Measurements from ENCODE around the gene MYO5B. TPM values are rescaled to one million over a fixed set of nuclear protein-coding genes. Genes with fewer than 3 reads are reported as not detected.

The MYO5B gene
- polyA plus RNA-seq, 4 donors, result 45.0 to 185 (median 102) TPM

DNA sequence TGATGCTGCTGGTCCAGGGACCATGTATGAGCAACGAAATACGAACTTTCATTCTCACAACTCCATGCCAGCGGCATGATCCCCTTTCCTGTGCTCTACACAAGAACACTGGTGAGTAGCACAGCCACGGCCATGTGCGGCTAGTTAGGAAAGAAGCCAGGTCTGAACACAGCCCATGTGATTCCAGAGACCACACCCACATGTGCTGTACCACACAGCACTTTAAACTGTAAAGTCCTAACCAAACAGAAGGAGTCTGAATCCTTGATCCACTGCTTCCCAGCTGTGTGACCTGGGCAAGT, 348.6 kb downstream of the MYO5B start:
- no peak for DNase-seq
- Histone ChIP-seq H3K9me3 (ENCODE audit: control insufficient read depth in 2 of 2, insufficient read depth in 1 of 2, low read depth in 1 of 2, low read length in 1 of 2) (no peaks in the 10 kb centered on the region), H3K4me3 (ENCODE audit: low read depth in 1 of 3, low read length in 3 of 3) (no peak overlapping the region), H3K4me1 (ENCODE audit: control insufficient read depth in 3 of 3, insufficient read depth in 2 of 3, low read depth in 1 of 3, low read length in 2 of 3) (peaks cover 0 to 20% (median 0%) of the 10 kb centered on the region in 3 donors), H3K36me3 (ENCODE audit: control insufficient read depth in 3 of 3, insufficient read depth in 2 of 3, low read depth in 1 of 3, low read length in 3 of 3) (peaks cover 0 to 81% (median 10%) of the 10 kb centered on the region in 3 donors), H3K27ac (ENCODE audit: low read depth in 1 of 3, low read length in 2 of 3) (no peak overlapping the region), H3K27me3 (ENCODE audit: control insufficient read depth in 3 of 3, insufficient read depth in 3 of 3, low read length in 3 of 3) (no peaks in the 10 kb centered on the region)
- WGBS, 3 donors, result 66 to 87% (median 82%) methylated on average over 5 of the region's 5 CpGs
- no peak for FAIRE-seq

- Histone ChIP-seq H3K4me3 (ENCODE audit: low read depth in 1 of 3, low read length in 3 of 3) (no peak overlapping the region), H3K9me3 (ENCODE audit: control insufficient read depth in 2 of 2, insufficient read depth in 1 of 2, low read depth in 1 of 2, low read length in 1 of 2) (no peaks in the 10 kb centered on the region), H3K4me1 (ENCODE audit: control insufficient read depth in 3 of 3, insufficient read depth in 2 of 3, low read depth in 1 of 3, low read length in 2 of 3) (peaks cover 0 to 20% (median 0%) of the 10 kb centered on the region in 3 donors), H3K27me3 (ENCODE audit: control insufficient read depth in 3 of 3, insufficient read depth in 3 of 3, low read length in 3 of 3) (no peaks in the 10 kb centered on the region), H3K27ac (ENCODE audit: low read depth in 1 of 3, low read length in 2 of 3) (no peak overlapping the region), H3K36me3 (ENCODE audit: control insufficient read depth in 3 of 3, insufficient read depth in 2 of 3, low read depth in 1 of 3, low read length in 3 of 3) (peaks cover 0 to 85% (median 10%) of the 10 kb centered on the region in 3 donors)
- DNase-seq, result no peak
- WGBS, 3 donors, result 81 to 88% (median 87%) methylated on average over 6 of the region's 6 CpGs
- FAIRE-seq, result no peak
These were observed 349.2 kb downstream of the MYO5B start for GRCh38 chr18:49845629-49846360.

DNA sequence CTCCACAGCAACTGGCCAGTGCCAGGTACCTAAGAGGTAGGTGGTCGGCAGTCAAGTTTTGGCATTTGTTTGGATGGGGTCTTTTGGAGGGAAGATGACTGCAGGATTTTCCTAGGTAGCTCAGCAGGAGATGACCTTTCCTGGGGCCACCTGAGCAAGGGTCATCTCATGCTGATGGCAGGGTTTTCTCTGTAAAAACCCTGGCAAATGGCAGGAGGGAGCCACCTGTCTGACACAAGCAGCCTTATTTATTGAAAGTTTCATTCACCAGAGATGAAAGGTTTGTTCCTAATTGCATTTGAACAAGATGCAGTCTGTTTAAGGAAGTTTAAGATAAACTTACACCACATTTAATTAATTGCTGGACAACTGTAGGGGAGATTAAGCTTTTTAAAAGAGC, 350.0 kb downstream of the MYO5B start:
- H3K9me3 ChIP-seq (ENCODE audit: control insufficient read depth in 2 of 2, insufficient read depth in 1 of 2, low read depth in 1 of 2, low read length in 1 of 2), result no peaks in the 10 kb centered on the region
- peaks cover 0 to 83% (median 10%) of the 10 kb centered on the region in 3 donors for H3K36me3 ChIP-seq (ENCODE audit: control insufficient read depth in 3 of 3, insufficient read depth in 2 of 3, low read depth in 1 of 3, low read length in 3 of 3)
- WGBS, 3 donors, result 91 to 96% (median 96%) methylated on average over 1 of the region's 1 CpG
- H3K27ac ChIP-seq (ENCODE audit: low read depth in 1 of 3, low read length in 2 of 3), result no peak overlapping the region
- H3K4me3 ChIP-seq (ENCODE audit: low read depth in 1 of 3, low read length in 3 of 3), result no peak overlapping the region
- no peak for DNase-seq
- no peak for FAIRE-seq
- H3K27me3 ChIP-seq (ENCODE audit: control insufficient read depth in 3 of 3, insufficient read depth in 3 of 3, low read length in 3 of 3), result no peaks in the 10 kb centered on the region
- peaks cover 0 to 17% (median 0%) of the 10 kb centered on the region in 3 donors for H3K4me1 ChIP-seq (ENCODE audit: control insufficient read depth in 3 of 3, insufficient read depth in 2 of 3, low read depth in 1 of 3, low read length in 2 of 3)

DNA sequence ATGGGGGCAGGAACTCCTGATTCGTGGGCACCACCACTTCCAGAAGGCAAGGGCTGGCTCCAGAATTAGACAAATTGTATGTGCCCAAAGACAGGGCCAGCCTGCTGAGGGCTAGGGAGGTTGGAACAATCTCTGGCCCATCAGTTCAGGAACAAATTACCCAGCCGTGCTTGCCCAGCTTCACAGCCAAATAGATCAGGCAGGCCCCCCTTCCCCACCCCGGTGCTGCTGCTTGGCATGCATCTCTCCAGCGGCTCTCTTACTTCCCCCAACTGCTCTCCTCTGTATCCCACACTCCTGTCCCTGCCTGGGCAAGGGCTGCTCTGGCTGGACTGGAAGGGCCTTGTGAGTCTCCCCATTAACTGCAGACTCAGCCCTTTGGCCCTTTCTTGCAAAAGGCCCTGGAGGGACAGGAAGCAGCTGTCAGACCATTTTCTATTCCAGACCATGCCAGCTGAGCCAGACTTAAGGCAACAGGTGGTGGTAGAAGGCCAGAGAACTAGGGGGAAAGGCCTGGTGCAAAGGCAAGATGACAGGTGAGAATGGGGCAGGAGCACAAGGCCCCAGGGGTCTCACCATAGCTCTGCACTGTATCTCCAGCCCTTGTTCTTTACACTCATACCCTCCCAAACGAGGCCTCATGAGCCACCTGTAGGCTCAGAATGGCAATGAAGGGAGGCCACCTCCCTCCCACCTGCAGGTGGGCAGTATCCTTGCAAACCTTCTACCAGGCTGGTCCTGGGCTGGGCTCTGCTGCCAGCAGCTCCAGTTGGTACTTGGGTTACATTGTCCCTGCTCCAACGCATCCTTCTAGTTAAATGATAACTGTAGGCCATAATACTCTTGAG, 350.9 kb downstream of the MYO5B start:
- no peaks in the 10 kb centered on the region for H3K27me3 ChIP-seq (ENCODE audit: control insufficient read depth in 3 of 3, insufficient read depth in 3 of 3, low read length in 3 of 3)
- WGBS, 3 donors, result 82 to 93% (median 86%) methylated on average over 6 of the region's 6 CpGs
- no peak for FAIRE-seq
- no peak overlapping the region for H3K27ac ChIP-seq (ENCODE audit: low read depth in 1 of 3, low read length in 2 of 3)
- H3K36me3 ChIP-seq (ENCODE audit: control insufficient read depth in 3 of 3, insufficient read depth in 2 of 3, low read depth in 1 of 3, low read length in 3 of 3), result peaks cover 5 to 85% (median 17%) of the 10 kb centered on the region in 3 donors
- H3K4me3 ChIP-seq (ENCODE audit: low read depth in 1 of 3, low read length in 3 of 3), result no peak overlapping the region
- no peak for DNase-seq
- no peaks in the 10 kb centered on the region for H3K9me3 ChIP-seq (ENCODE audit: control insufficient read depth in 2 of 2, insufficient read depth in 1 of 2, low read depth in 1 of 2, low read length in 1 of 2)
- H3K4me1 ChIP-seq (ENCODE audit: control insufficient read depth in 3 of 3, insufficient read depth in 2 of 3, low read depth in 1 of 3, low read length in 2 of 3), result peaks cover 0 to 10% (median 0%) of the 10 kb centered on the region in 3 donors

GRCh38 chr18:49843131-49843530, 351.8 kb downstream of the MYO5B start:
- 91 to 94% (median 92%) methylated on average over 10 of the region's 10 CpGs for WGBS, 3 donors
- FAIRE-seq, result no peak

DNA sequence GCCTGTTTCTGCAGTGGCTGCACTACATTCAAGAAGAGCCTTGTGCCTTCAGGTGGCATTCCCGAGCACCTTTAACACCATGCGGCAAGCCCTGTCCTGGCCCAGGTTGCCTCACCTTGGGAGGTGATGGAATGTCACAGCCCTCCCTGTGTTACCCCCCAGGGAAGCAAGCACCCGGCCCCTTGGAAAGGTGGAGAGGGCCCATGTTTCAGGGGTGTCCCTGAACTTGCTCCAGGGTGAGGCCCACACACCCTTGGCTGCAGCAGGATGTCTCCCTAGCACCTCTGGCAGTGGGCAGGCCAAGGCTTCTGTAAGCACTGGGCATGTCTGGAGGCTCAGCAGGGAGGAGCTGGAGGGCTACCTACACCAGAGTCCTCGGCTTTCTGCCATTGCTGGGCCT, 352.3 kb downstream of the MYO5B start:
- Histone ChIP-seq H3K4me1 (ENCODE audit: control insufficient read depth in 3 of 3, insufficient read depth in 2 of 3, low read depth in 1 of 3, low read length in 2 of 3) (no peaks in the 10 kb centered on the region), H3K27ac (ENCODE audit: low read depth in 1 of 3, low read length in 2 of 3) (no peak overlapping the region), H3K36me3 (ENCODE audit: control insufficient read depth in 3 of 3, insufficient read depth in 2 of 3, low read depth in 1 of 3, low read length in 3 of 3) (peaks cover 5 to 75% (median 26%) of the 10 kb centered on the region in 3 donors), H3K4me3 (ENCODE audit: low read depth in 1 of 3, low read length in 3 of 3) (no peak overlapping the region), H3K27me3 (ENCODE audit: control insufficient read depth in 3 of 3, insufficient read depth in 3 of 3, low read length in 3 of 3) (no peaks in the 10 kb centered on the region), H3K9me3 (ENCODE audit: control insufficient read depth in 2 of 2, insufficient read depth in 1 of 2, low read depth in 1 of 2, low read length in 1 of 2) (no peaks in the 10 kb centered on the region)
- 89 to 95% (median 92%) methylated on average over 4 of the region's 4 CpGs for WGBS, 3 donors
- no peak for FAIRE-seq
- DNase-seq, result no peak

More at GRCh38 chr18:49843131-49843530, 351.8 kb downstream of the MYO5B start:
- Histone ChIP-seq H3K4me1 (ENCODE audit: control insufficient read depth in 3 of 3, insufficient read depth in 2 of 3, low read depth in 1 of 3, low read length in 2 of 3) (peaks cover 0 to 1% (median 0%) of the 10 kb centered on the region in 3 donors), H3K27me3 (ENCODE audit: control insufficient read depth in 3 of 3, insufficient read depth in 3 of 3, low read length in 3 of 3) (no peaks in the 10 kb centered on the region), H3K4me3 (ENCODE audit: low read depth in 1 of 3, low read length in 3 of 3) (no peak overlapping the region), H3K36me3 (ENCODE audit: control insufficient read depth in 3 of 3, insufficient read depth in 2 of 3, low read depth in 1 of 3, low read length in 3 of 3) (peaks cover 5 to 79% (median 22%) of the 10 kb centered on the region in 3 donors), H3K27ac (ENCODE audit: low read depth in 1 of 3, low read length in 2 of 3) (no peak overlapping the region), H3K9me3 (ENCODE audit: control insufficient read depth in 2 of 2, insufficient read depth in 1 of 2, low read depth in 1 of 2, low read length in 1 of 2) (no peaks in the 10 kb centered on the region)
- DNase-seq, result no peak

DNA sequence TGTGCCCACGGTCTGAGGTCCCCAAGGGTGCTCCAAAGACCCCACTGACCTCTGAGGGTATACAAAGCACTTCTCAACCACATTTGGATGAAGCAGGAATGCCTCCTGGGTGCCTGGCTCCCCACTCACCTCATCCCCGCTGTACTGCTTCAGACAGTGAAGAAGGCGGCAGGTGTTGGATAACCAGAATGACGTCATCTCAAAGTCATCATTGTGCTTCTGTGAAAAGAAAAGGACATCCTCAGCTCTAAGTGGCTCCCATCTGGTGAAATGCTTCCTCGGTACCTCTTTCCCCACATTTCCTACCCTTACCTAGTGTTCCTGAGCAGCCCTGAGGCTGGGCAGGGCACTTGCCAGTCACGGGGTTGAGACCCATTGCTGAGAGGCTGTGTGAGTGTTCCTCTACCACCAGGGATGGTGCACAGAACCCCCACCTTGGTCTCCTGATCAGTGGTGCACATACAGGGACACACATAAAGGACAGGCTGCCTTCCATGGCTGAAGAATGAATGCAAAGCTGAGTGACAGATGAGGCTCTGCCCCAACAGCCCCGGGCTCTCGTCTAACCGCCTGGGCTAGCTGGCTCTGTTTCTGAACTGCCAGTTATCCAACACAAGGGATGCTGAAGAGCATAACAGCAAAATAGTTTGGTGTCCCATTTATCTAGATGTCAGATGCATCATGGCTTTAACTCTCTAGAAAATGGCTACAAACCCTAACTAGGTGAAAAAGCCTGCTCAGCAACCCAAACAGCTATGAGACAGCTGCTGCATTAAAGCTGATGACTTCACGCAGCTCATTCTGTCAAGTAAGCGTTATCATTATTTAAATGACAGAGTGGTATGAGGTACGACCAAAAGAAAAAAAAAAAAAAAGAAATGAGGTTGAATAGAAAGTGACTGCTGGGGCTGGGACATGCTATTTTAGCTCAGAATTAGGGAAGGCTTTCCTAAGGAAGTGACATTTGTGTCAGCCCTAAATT, 353.4 kb downstream of the MYO5B start:
- no peak for DNase-seq
- no peak overlapping the region for H3K4me3 ChIP-seq (ENCODE audit: low read depth in 1 of 3, low read length in 3 of 3)
- no peak overlapping the region for H3K27ac ChIP-seq (ENCODE audit: low read depth in 1 of 3, low read length in 2 of 3)
- no peaks in the 10 kb centered on the region for H3K9me3 ChIP-seq (ENCODE audit: control insufficient read depth in 2 of 2, insufficient read depth in 1 of 2, low read depth in 1 of 2, low read length in 1 of 2)
- WGBS, 3 donors, result 85 to 92% (median 90%) methylated on average over 12 of the region's 12 CpGs
- peaks cover 0 to 4% (median 0%) of the 10 kb centered on the region in 3 donors for H3K4me1 ChIP-seq (ENCODE audit: control insufficient read depth in 3 of 3, insufficient read depth in 2 of 3, low read depth in 1 of 3, low read length in 2 of 3)
- no peak for FAIRE-seq
- H3K27me3 ChIP-seq (ENCODE audit: control insufficient read depth in 3 of 3, insufficient read depth in 3 of 3, low read length in 3 of 3), result no peaks in the 10 kb centered on the region
- peaks cover 5 to 72% (median 27%) of the 10 kb centered on the region in 3 donors for H3K36me3 ChIP-seq (ENCODE audit: control insufficient read depth in 3 of 3, insufficient read depth in 2 of 3, low read depth in 1 of 3, low read length in 3 of 3)

DNA sequence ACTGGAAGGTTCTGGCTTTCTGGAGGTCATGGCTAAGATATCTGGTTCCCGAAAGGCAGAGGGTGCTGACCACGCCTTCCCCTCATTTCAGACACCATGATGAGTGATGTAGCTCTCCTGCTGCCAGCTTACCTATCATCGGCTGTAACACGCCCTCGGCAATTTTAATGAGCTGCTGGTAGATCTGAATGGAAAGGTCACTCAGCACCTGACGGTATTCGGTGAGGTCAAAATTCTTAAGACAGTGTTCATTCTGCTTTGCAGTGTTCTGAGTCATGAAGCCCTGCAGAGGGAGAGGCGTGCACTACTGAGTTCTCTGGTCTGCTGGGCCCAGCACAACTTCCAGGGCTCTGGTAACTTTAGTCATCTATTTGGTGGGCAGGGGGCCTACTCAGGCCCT, 355.9 kb downstream of the MYO5B start:
- DNase-seq (no peak), FAIRE-seq (no peak)
- Histone ChIP-seq H3K4me3 (ENCODE audit: low read depth in 1 of 3, low read length in 3 of 3) (no peak overlapping the region), H3K9me3 (ENCODE audit: control insufficient read depth in 2 of 2, insufficient read depth in 1 of 2, low read depth in 1 of 2, low read length in 1 of 2) (no peaks in the 10 kb centered on the region), H3K4me1 (ENCODE audit: control insufficient read depth in 3 of 3, insufficient read depth in 2 of 3, low read depth in 1 of 3, low read length in 2 of 3) (peaks cover 2 to 17% (median 3%) of the 10 kb centered on the region in 3 donors), H3K36me3 (ENCODE audit: control insufficient read depth in 3 of 3, insufficient read depth in 2 of 3, low read depth in 1 of 3, low read length in 3 of 3) (peaks cover 5 to 52% (median 25%) of the 10 kb centered on the region in 3 donors), H3K27ac (ENCODE audit: low read depth in 1 of 3, low read length in 2 of 3) (no peak overlapping the region), H3K27me3 (ENCODE audit: control insufficient read depth in 3 of 3, insufficient read depth in 3 of 3, low read length in 3 of 3) (no peaks in the 10 kb centered on the region)
- 88 to 93% (median 90%) methylated on average over 8 of the region's 8 CpGs for WGBS, 3 donors

Measured in small intestine (tissue), 7 donors.